DOHH2 (cell line): Measurements from ENCODE around the gene CCDC154.

Experiments used
- H3F3A ChIP-seq: fragments of 200-600 bp; sonication (generic), shearing (Covaris generic); 2 replicates; pipeline ENCODE4 v1.6.0; 2016; ENCODE audit warnings: antibody characterized with exemption, mild to moderate bottlenecking; ENCODE audit not compliant: control insufficient read depth, insufficient read depth
- H3K27ac ChIP-seq: fragments of 200-600 bp; sonication (generic); 2 replicates; pipeline ENCODE4 v1.5.1; 2014; ENCODE audit warnings: low read depth, mild to moderate bottlenecking, low read length, moderate library complexity
- H3K27me3 ChIP-seq: fragments of 200-600 bp; sonication (generic); 2 replicates; pipeline ENCODE4 v1.6.1; 2014; ENCODE audit warnings: mild to moderate bottlenecking, low read length, mixed read lengths; ENCODE audit not compliant: control insufficient read depth
- H3K36me3 ChIP-seq: fragments of 200-600 bp; sonication (generic); 2 replicates; pipeline ENCODE4 v1.6.1; 2014; ENCODE audit warnings: mild to moderate bottlenecking, low read length, moderate library complexity, mixed read lengths; ENCODE audit not compliant: control insufficient read depth
- H3K4me1 ChIP-seq: fragments of 200-600 bp; sonication (generic); 2 replicates; pipeline ENCODE4 v1.6.1; 2014; ENCODE audit warnings: mild to moderate bottlenecking, low read length, mixed read lengths; ENCODE audit not compliant: control insufficient read depth
- H3K4me2 ChIP-seq: fragments of 200-600 bp; sonication (generic); 2 replicates; pipeline ENCODE4 v1.6.0; 2014; ENCODE audit warnings: mild to moderate bottlenecking, low read length, moderate library complexity
- H3K4me3 ChIP-seq: fragments of 200-600 bp; sonication (generic); 2 replicates; pipeline ENCODE4 v1.5.1; 2014; ENCODE audit warnings: mild to moderate bottlenecking, low read length, mixed read lengths
- H3K79me2 ChIP-seq: fragments of 200-600 bp; sonication (generic); 2 replicates; pipeline ENCODE4 v1.6.1; 2014; ENCODE audit warnings: mild to moderate bottlenecking, low read length, mixed read lengths; ENCODE audit not compliant: control insufficient read depth
- H3K9me2 ChIP-seq: fragments of 200-600 bp; sonication (generic); replicated peaks from 2 replicates; pipeline ENCODE4 v1.6.1; 2014; ENCODE audit warnings: mild to moderate bottlenecking, low read length, mixed read lengths; ENCODE audit not compliant: control insufficient read depth
- H3K9me3 ChIP-seq: fragments of 200-600 bp; sonication (generic); 2 replicates; pipeline ENCODE4 v1.6.1; 2014; ENCODE audit warnings: antibody characterized with exemption, low read length, mixed read lengths; ENCODE audit not compliant: control insufficient read depth, insufficient read depth
- H4K20me1 ChIP-seq: fragments of 200-600 bp; sonication (generic); 2 replicates; pipeline ENCODE4 v1.6.0; 2014; ENCODE audit warnings: low read depth, mild to moderate bottlenecking, antibody characterized with exemption, low read length, moderate library complexity; ENCODE audit not compliant: control insufficient read depth, insufficient read depth
- CTCF ChIP-seq: fragments of 200-600 bp; sonication (generic); IDR thresholded peaks from one replicate; pipeline ENCODE4 v1.5.1; 2014; ENCODE audit warnings: antibody characterized with exemption, mild to moderate bottlenecking, low read depth, low read length; ENCODE audit not compliant: poor library complexity, severe bottlenecking
- EZH2phosphoT487 ChIP-seq: fragments of 200-600 bp; sonication (generic); IDR thresholded peaks from 2 replicates; pipeline ENCODE4 v1.6.1; 2017; ENCODE audit warnings: borderline replicate concordance, mild to moderate bottlenecking, antibody characterized with exemption, low read length, moderate library complexity, mixed read lengths

CCDC154 gene

GRCh38 chr16:1444730-1445517 lies 568 bp upstream of the CCDC154 start:
- Histone ChIP-seq H3K4me2 (no peak overlapping the region), H3K27me3 (no peaks in the 10 kb centered on the region), H3K79me2 (no peaks in the 10 kb centered on the region), H3F3A (no peaks in the 10 kb centered on the region), H3K9me3 (no peaks in the 10 kb centered on the region), H4K20me1 (no peaks in the 10 kb centered on the region), H3K27ac (no peak overlapping the region), H3K36me3 (peaks cover 8% of the 10 kb centered on the region; the same call in 1 of the 2 replicates), H3K4me1 (no peaks in the 10 kb centered on the region), H3K4me3 (no peak overlapping the region), H3K9me2 (no peaks in the 10 kb centered on the region)
- TF ChIP-seq EZH2phosphoT487 (no peak), CTCF (no peak)

- no peak overlapping the region for H3K4me2 ChIP-seq
- TF ChIP-seq CTCF (no peak), EZH2phosphoT487 (no peak)
- H3K9me3 ChIP-seq: no peaks in the 10 kb centered on the region
- no peaks in the 10 kb centered on the region for H3F3A ChIP-seq
- H3K4me3 ChIP-seq: no peak overlapping the region
- H3K9me2 ChIP-seq: no peaks in the 10 kb centered on the region
- peaks cover 8% of the 10 kb centered on the region; the same call in 1 of the 2 replicates for H3K36me3 ChIP-seq
- no peak overlapping the region for H3K27ac ChIP-seq
- no peaks in the 10 kb centered on the region for H3K27me3 ChIP-seq
- H4K20me1 ChIP-seq: no peaks in the 10 kb centered on the region
- no peaks in the 10 kb centered on the region for H3K79me2 ChIP-seq
- no peaks in the 10 kb centered on the region for H3K4me1 ChIP-seq
Observed at GRCh38 chr16:1443403-1443973, 868 bp downstream of the CCDC154 start.

- Histone ChIP-seq H3K4me3 (no peak overlapping the region), H3K4me2 (no peak overlapping the region), H3K27me3 (no peaks in the 10 kb centered on the region), H3K9me3 (no peaks in the 10 kb centered on the region), H3K4me1 (no peaks in the 10 kb centered on the region), H4K20me1 (no peaks in the 10 kb centered on the region), H3K27ac (no peak overlapping the region), H3F3A (no peaks in the 10 kb centered on the region), H3K9me2 (no peaks in the 10 kb centered on the region), H3K36me3 (peaks cover 1% of the 10 kb centered on the region; the same call in 1 of the 2 replicates), H3K79me2 (no peaks in the 10 kb centered on the region)
- no peak for TF ChIP-seq CTCF
Observed at GRCh38 chr16:1442697-1443096, 1.7 kb downstream of the CCDC154 start.
